B cell (primary cell): ENCODE measurements around the gene CALM1. TPM values are rescaled to one million over a fixed set of nuclear protein-coding genes. Genes with fewer than 3 reads are reported as not detected.

Experiments
- ATAC-seq: fragments of 200-7000 bp; cut with Tn5 transposase; one replicate; pipeline ENCODE4 v1.10.0; 2021; ENCODE audit warnings: low read depth, mild to moderate bottlenecking, moderate number of reproducible peaks, moderate library complexity
- CTCF ChIA-PET: fragments of 350-600 bp; sonication (Branson Sonifier 250); formaldehyde crosslinking; loops from one replicate; lab custom pipeline; 2021; ENCODE audit warnings: antibody characterized with exemption, inconsistent platforms; lab: Charles Lee
- POLR2A ChIA-PET: fragments of 350-600 bp; sonication (Branson Sonifier 250); formaldehyde crosslinking; loops from one replicate; lab custom pipeline; 2021; ENCODE audit warnings: antibody characterized with exemption; lab: Charles Lee
- DNase-seq: peaks from one replicate; pipeline ENCODE4 v3.0.0; 2013
- H2AFZ ChIP-seq: 2 replicates; pipeline ENCODE4 v1.6.1; 2012; ENCODE audit warnings: mild to moderate bottlenecking, low read depth, low read length; ENCODE audit not compliant: insufficient read depth, poor library complexity, severe bottlenecking
- H3K27ac ChIP-seq, 2 donors: 1 replicate in 1 of 2; 2 replicates in 1 of 2; pipeline ENCODE4 v1.5.1; 2012 to 2013; ENCODE audit warnings: low read length in 2 of 2, mild to moderate bottlenecking in 2 of 2, moderate library complexity in 1 of 2
- H3K27me3 ChIP-seq, 4 experiments: fragments of 200-600 bp in 1 of 4; sonication (generic) in 1 of 4; replicated peaks in 1 of 4; 1 replicate in 2 of 4; 2 replicates in 2 of 4; pipeline versions ENCODE4 v1.6.1 to v1.7.0; 2013 to 2016; ENCODE audit warnings: low read length in 3 of 4, mild to moderate bottlenecking in 2 of 4, mixed read lengths in 1 of 4, moderate library complexity in 1 of 4; ENCODE audit not compliant: insufficient read depth in 4 of 4, control insufficient read depth in 3 of 4; ENCODE audit errors: control extremely low read depth in 1 of 4
- H3K36me3 ChIP-seq, 2 experiments: replicated peaks in 1 of 2; 1 replicate in 1 of 2; 2 replicates in 1 of 2; pipeline versions ENCODE4 v1.6.1 to v1.7.1; 2013; ENCODE audit warnings: low read length in 1 of 2; ENCODE audit not compliant: insufficient read depth in 2 of 2, control insufficient read depth in 1 of 2; ENCODE audit errors: control extremely low read depth in 1 of 2, extremely low read depth in 1 of 2
- H3K4me1 ChIP-seq, 2 donors: fragments of 200-600 bp in 1 of 2; sonication (generic) in 1 of 2; 1 replicate in 1 of 2; 2 replicates in 1 of 2; pipeline versions ENCODE4 v1.5.1 to v1.6.1; 2013 to 2017; ENCODE audit warnings: low read length in 2 of 2; ENCODE audit not compliant: control insufficient read depth in 2 of 2, insufficient read depth in 2 of 2
- H3K4me2 ChIP-seq: replicated peaks from 2 replicates; pipeline ENCODE3; 2012; ENCODE audit warnings: mild to moderate bottlenecking, low read depth, low read length; ENCODE audit not compliant: poor library complexity, severe bottlenecking
- H3K4me3 ChIP-seq, 5 experiments: fragments of 200-600 bp in 1 of 5; sonication (generic) in 1 of 5; 1 replicate in 3 of 5; 2 replicates in 2 of 5; pipeline versions ENCODE4 v1.5.1 to v1.7.0; 2011 to 2016; ENCODE audit warnings: low read length in 4 of 5, mild to moderate bottlenecking in 4 of 5, low read depth in 2 of 5, control low read depth in 1 of 5, moderate library complexity in 1 of 5; ENCODE audit not compliant: insufficient read depth in 1 of 5; ENCODE audit errors: control extremely low read depth in 1 of 5, extremely low read depth in 1 of 5
- H3K79me2 ChIP-seq: fragments of 200-600 bp; sonication (generic); one replicate; pipeline ENCODE4 v1.6.0; 2016; ENCODE audit warnings: low read length; ENCODE audit not compliant: control insufficient read depth, insufficient read depth
- H3K9ac ChIP-seq: fragments of 200-600 bp; sonication (generic); 2 replicates; pipeline ENCODE4 v1.6.1; 2017; ENCODE audit warnings: mild to moderate bottlenecking, low read length, moderate library complexity
- H3K9me3 ChIP-seq, 3 donors: one replicate each; pipeline versions ENCODE4 v1.6.1 to v1.7.1; 2013; ENCODE audit warnings: low read length in 2 of 3; ENCODE audit not compliant: control insufficient read depth in 2 of 3, insufficient read depth in 1 of 3; ENCODE audit errors: control extremely low read depth in 1 of 3
- H4K20me1 ChIP-seq: 2 replicates; pipeline ENCODE4 v1.6.0; 2012; ENCODE audit warnings: mild to moderate bottlenecking, low read length; ENCODE audit not compliant: insufficient read depth, control insufficient read depth, poor library complexity, severe bottlenecking
- H3K27ac Mint-ChIP-seq: one replicate; pipeline ENCODE4 v1.8.0; 2021; ENCODE audit warnings: mixed read lengths
- H3K27me3 Mint-ChIP-seq: one replicate; pipeline ENCODE4 v1.8.0; 2021; ENCODE audit warnings: mixed read lengths
- H3K4me1 Mint-ChIP-seq: one replicate; pipeline ENCODE4 v1.8.0; 2021; ENCODE audit warnings: mixed read lengths
- H3K4me3 Mint-ChIP-seq: one replicate; pipeline ENCODE4 v1.8.0; 2021; ENCODE audit warnings: mixed read lengths
- H3K9me3 Mint-ChIP-seq: one replicate; pipeline ENCODE4 v1.8.0; 2022; ENCODE audit warnings: mixed read lengths; ENCODE audit not compliant: insufficient read depth
- CTCF ChIP-seq: fragments of 200-600 bp; IDR thresholded peaks from one replicate; pipeline ENCODE4 v1.8.0; 2022; ENCODE audit warnings: antibody characterized with exemption, mild to moderate bottlenecking
- EZH2 ChIP-seq: IDR thresholded peaks from 2 replicates; pipeline ENCODE4 v1.6.1; 2012; ENCODE audit warnings: borderline replicate concordance, low read depth, mild to moderate bottlenecking, moderate library complexity, low read length; ENCODE audit not compliant: insufficient read depth, poor library complexity, severe bottlenecking
- WGBS: methylation state at CpG from one replicate; pipeline ENCODE4 v1.1.5; 2013; ENCODE audit warnings: missing lambda C conversion rate; ENCODE audit not compliant: insufficient coverage; 5-methylcytosine and 5-hydroxymethylcytosine counted together
- intact Hi-C: fragments of 100-400 bp; cut with micrococcal nuclease; formaldehyde crosslinking; loops from one replicate; pipeline ENCODE4 v1.10.0; 2022
- polyA plus RNA-seq: library from polyadenylated mRNA; depleted of rRNA; stranded (reverse); fragments of >200 nt; gene quantifications from 2 replicates; pipeline ENCODE4 v1.2.3, GENCODE V29; 2012
- total RNA-seq, 2 donors: library from RNA; stranded (reverse); fragments of 120-200 nt in 1 of 2; gene quantifications; 1 replicate in 1 of 2; 2 replicates in 1 of 2; pipeline versions ENCODE4 v1.2.3 to v1.2.4, GENCODE V29; 2013 to 2022

Gene CALM1
- total and polyA plus RNA-seq, 2 donors (not counting 1 experiment from before 2014, with no cell fraction given), result 264 to 267 TPM

- Histone ChIP-seq H3K9ac (peak overlapping the region; percentile 86), H3K79me2 (peaks cover 54% of the 10 kb centered on the region), H2AFZ (peak overlapping the region; percentile 39), H3K36me3 (peaks cover 3 to 35% of the 10 kb centered on the region in 2 experiments), H4K20me1 (peaks cover 60% of the 10 kb centered on the region), H3K27ac (peak overlapping the region; percentile 93 to 95), H3K4me3 (peak overlapping the region; percentile 58 to 94 (median 80)), H3K9me3 (no peaks in the 10 kb centered on the region), H3K27me3 (no peaks in the 10 kb centered on the region), H3K4me2 (peak overlapping the region; percentile 99), H3K4me1 (peaks cover 39 to 45% of the 10 kb centered on the region in 2 donors)
- H3K27ac Mint-ChIP-seq, result peak overlapping the region; percentile 98
- ATAC-seq (peak; percentile 18), DNase-seq (peak; percentile 86)
- intact Hi-C loops, result loop anchor here (1.0 to 5.0 kb wide), 5 partner anchors 142 to 1709 kb away; partner anchors contain the start of genes ATXN3, EFCAB11, GPR68 and PSMC1
- no peak for TF ChIP-seq EZH2
- no peak for TF ChIP-seq CTCF
- ChIA-PET CTCF (interaction anchor here (0.9 to 2.6 kb wide), 8 partner anchors 8 to 360 kb away, joined by 3 to 36 read pairs (median 8); no protein-coding TSS in a partner anchor), POLR2A (interaction anchor here (0.8 to 3.3 kb wide), 3 partner anchors 15 to 360 kb away, joined by 3 to 32 read pairs (median 20); partner anchors contain the start of gene PSMC1)
- WGBS, result under 1% methylated on average over 26 of the region's 35 CpGs
- peaks cover 46% of the 10 kb centered on the region for H3K4me1 Mint-ChIP-seq
- H3K27me3 Mint-ChIP-seq, result no peaks in the 10 kb centered on the region
- peak overlapping the region; percentile 96 for H3K4me3 Mint-ChIP-seq
- no peaks in the 10 kb centered on the region for H3K9me3 Mint-ChIP-seq
Observed at GRCh38 chr14:90398315-90398839, 1.5 kb downstream of the CALM1 start.
